GM23338 (cell line): ENCODE results near the gene CNTN5. TPM values are rescaled to one million over a fixed set of nuclear protein-coding genes. Genes with fewer than 3 reads are reported as not detected.

Source experiments
- ATAC-seq: fragments of 200-7000 bp; cut with Tn5 transposase; 3 replicates; pipeline ENCODE4 v1.9.1; 2020
- DNase-seq: peaks from one replicate; pipeline ENCODE4 v3.0.0-alpha.2; 2015; ENCODE audit warnings: low spot score
- H2AFZ ChIP-seq: fragments of 200-600 bp; sonication (generic); 2 replicates; pipeline ENCODE4 v1.8.0; 2016; ENCODE audit warnings: antibody characterized with exemption, mild to moderate bottlenecking, moderate library complexity
- H3F3A ChIP-seq: fragments of 200-600 bp; sonication (generic); replicated peaks from 2 replicates; pipeline ENCODE4 v1.8.0; 2017; ENCODE audit warnings: antibody characterized with exemption, mixed run types, low read depth
- H3K27ac ChIP-seq: fragments of 200-600 bp; sonication (generic); 2 replicates; pipeline ENCODE4 v1.6.1; 2016; ENCODE audit warnings: low read depth
- H3K27me3 ChIP-seq: fragments of 200-600 bp; sonication (generic); 2 replicates; pipeline ENCODE4 v1.8.0; 2016; ENCODE audit warnings: mild to moderate bottlenecking, mixed run types, moderate library complexity; ENCODE audit not compliant: insufficient read depth
- H3K36me3 ChIP-seq: fragments of 200-600 bp; sonication (generic); 2 replicates; pipeline ENCODE4 v1.8.0; 2016; ENCODE audit warnings: mild to moderate bottlenecking; ENCODE audit not compliant: insufficient read depth
- H3K4me1 ChIP-seq: fragments of 200-600 bp; sonication (generic); 2 replicates; pipeline ENCODE4 v1.8.0; 2016; ENCODE audit warnings: mild to moderate bottlenecking, moderate library complexity; ENCODE audit not compliant: insufficient read depth
- H3K4me2 ChIP-seq: fragments of 200-600 bp; sonication (generic); 2 replicates; pipeline ENCODE4 v1.7.1; 2017; ENCODE audit warnings: mixed run types
- H3K4me3 ChIP-seq: fragments of 200-600 bp; sonication (generic); 2 replicates; pipeline ENCODE4 v1.6.1; 2016; ENCODE audit warnings: mixed run types
- H3K79me2 ChIP-seq: fragments of 200-600 bp; sonication (generic); replicated peaks from 2 replicates; pipeline ENCODE4 v1.8.0; 2017; ENCODE audit warnings: mild to moderate bottlenecking; ENCODE audit not compliant: insufficient read depth
- H3K9me2 ChIP-seq: fragments of 200-600 bp; sonication (generic); 2 replicates; pipeline ENCODE4 v1.8.0; 2017; ENCODE audit not compliant: insufficient read depth
- H4K20me1 ChIP-seq: fragments of 200-600 bp; sonication (generic); replicated peaks from 2 replicates; pipeline ENCODE4 v1.8.0; 2017; ENCODE audit warnings: mild to moderate bottlenecking; ENCODE audit not compliant: insufficient read depth
- H3K27ac Mint-ChIP-seq: 2 replicates; pipeline ENCODE4 v1.8.0; 2020; ENCODE audit warnings: inconsistent platforms, mild to moderate bottlenecking, moderate library complexity, mixed read lengths
- H3K27me3 Mint-ChIP-seq: 3 replicates; pipeline ENCODE4 v1.8.0; 2022; ENCODE audit warnings: low read depth, mild to moderate bottlenecking, moderate library complexity, mixed read lengths, inconsistent platforms; ENCODE audit not compliant: insufficient read depth, poor library complexity
- H3K36me3 Mint-ChIP-seq: 3 replicates; pipeline ENCODE4 v1.8.0; 2021; ENCODE audit warnings: low read depth, mild to moderate bottlenecking, inconsistent platforms, moderate library complexity, mixed read lengths
- H3K4me1 Mint-ChIP-seq: 3 replicates; pipeline ENCODE4 v1.8.0; 2020; ENCODE audit warnings: mild to moderate bottlenecking, inconsistent platforms, mixed read lengths
- H3K4me3 Mint-ChIP-seq: 3 replicates; pipeline ENCODE4 v1.8.0; 2021; ENCODE audit warnings: moderate library complexity, mild to moderate bottlenecking, inconsistent platforms, mixed read lengths
- H3K9me3 Mint-ChIP-seq: 3 replicates; pipeline ENCODE4 v1.8.0; 2020; ENCODE audit warnings: moderate library complexity, mild to moderate bottlenecking, inconsistent platforms, mixed read lengths
- CREB1 ChIP-seq: fragments of 250-450 bp; sonication (Bioruptor Pico); IDR thresholded peaks from 2 replicates; pipeline ENCODE4 v1.5.0; 2020; ENCODE audit warnings: low read depth, mild to moderate bottlenecking, moderate library complexity
- CTCF ChIP-seq, 2 experiments: fragments of 200-600 bp in 1 of 2; sonication (generic) in 1 of 2; conservative IDR thresholded peaks; 2 replicates each; pipeline versions ENCODE4 v1.5.1 to v1.6.1; 2016 to 2017; ENCODE audit warnings: antibody characterized with exemption in 2 of 2, low read depth in 2 of 2, mild to moderate bottlenecking in 2 of 2, moderate library complexity in 1 of 2
- EZH2 ChIP-seq: fragments of 200-600 bp; sonication (generic); IDR thresholded peaks from one replicate; pipeline ENCODE4 v1.8.0; 2017; ENCODE audit warnings: antibody characterized with exemption, mild to moderate bottlenecking, low read depth; ENCODE audit not compliant: unreplicated experiment
- EZH2phosphoT487 ChIP-seq: fragments of 200-600 bp; sonication (generic); IDR thresholded peaks from one replicate; pipeline ENCODE4 v1.8.1; 2018; ENCODE audit warnings: antibody characterized with exemption; ENCODE audit not compliant: unreplicated experiment
- NANOG ChIP-seq: IDR thresholded peaks from 2 replicates; pipeline ENCODE4 v1.6.1; 2016; ENCODE audit warnings: antibody characterized with exemption, borderline replicate concordance
- POLR2AphosphoS5 ChIP-seq: IDR thresholded peaks from 2 replicates; pipeline ENCODE4 v1.6.1; 2016; ENCODE audit warnings: antibody characterized with exemption, low read depth
- STAT1 ChIP-seq: IDR thresholded peaks from one replicate; pipeline ENCODE4 v1.6.1; 2016; ENCODE audit warnings: antibody characterized with exemption; ENCODE audit not compliant: unreplicated experiment
- ZNF114 ChIP-seq: fragments of 250-450 bp; sonication (Bioruptor Pico); IDR thresholded peaks from 2 replicates; pipeline ENCODE4 v1.5.0; 2020; ENCODE audit warnings: mild to moderate bottlenecking, moderate library complexity
- ZNF331 ChIP-seq: fragments of 250-450 bp; sonication (Bioruptor Pico); IDR thresholded peaks from 2 replicates; pipeline ENCODE4 v1.5.0; 2020; ENCODE audit warnings: low read depth, mild to moderate bottlenecking, moderate library complexity
- polyA plus RNA-seq: library from polyadenylated mRNA; unstranded; fragments of >200 nt; fragmentation: Nextera tagmentation; extraction: Ambion mirVana; gene quantifications from 2 replicates; pipeline ENCODE4 v1.2.1, GENCODE V29; 2016
- total RNA-seq: library from RNA; depleted of rRNA; stranded (reverse); fragments of >200 nt; shearing (Covaris generic); gene quantifications from 2 replicates; pipeline ENCODE4 v1.2.3, GENCODE V29; 2014
- TF ChIP-seq, protein P1 (sequence below): fragments of 250-450 bp; sonication (Bioruptor Pico); IDR thresholded peaks from 2 replicates; pipeline ENCODE4 v1.5.0; 2020; ENCODE audit warnings: mild to moderate bottlenecking, moderate library complexity
- TF ChIP-seq, protein P2 (sequence below): IDR thresholded peaks from 2 replicates; pipeline ENCODE4 v1.6.1; 2016; ENCODE audit warnings: antibody characterized with exemption
- TF ChIP-seq, protein P3 (sequence below): IDR thresholded peaks from one replicate; pipeline ENCODE4 v1.6.1; 2018; ENCODE audit warnings: antibody characterized with exemption; ENCODE audit not compliant: unreplicated experiment

The CNTN5 gene
- total and polyA plus RNA-seq, 2 experiments from 2014 or later: not detected

DNA sequence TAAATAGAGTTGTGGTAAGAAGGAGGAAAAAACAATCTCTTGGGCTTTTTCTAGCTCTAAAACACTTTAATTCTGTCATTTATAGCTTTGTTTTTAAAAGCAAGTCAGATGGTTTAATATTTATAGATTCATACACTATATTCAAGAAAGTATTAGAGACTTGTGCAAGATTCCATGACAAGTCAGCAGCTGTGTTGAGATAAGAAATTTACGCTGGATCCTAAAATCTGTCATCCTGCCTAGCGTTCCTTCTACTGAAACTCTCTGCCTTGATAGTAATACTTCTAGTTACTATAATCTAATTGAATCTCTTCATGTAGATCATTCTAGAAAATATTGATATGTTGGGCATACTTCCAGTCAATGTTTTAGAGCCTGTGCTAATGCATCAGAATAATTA, 721.8 kb downstream of the CNTN5 start (continued):
- TF ChIP-seq, protein P1, sequence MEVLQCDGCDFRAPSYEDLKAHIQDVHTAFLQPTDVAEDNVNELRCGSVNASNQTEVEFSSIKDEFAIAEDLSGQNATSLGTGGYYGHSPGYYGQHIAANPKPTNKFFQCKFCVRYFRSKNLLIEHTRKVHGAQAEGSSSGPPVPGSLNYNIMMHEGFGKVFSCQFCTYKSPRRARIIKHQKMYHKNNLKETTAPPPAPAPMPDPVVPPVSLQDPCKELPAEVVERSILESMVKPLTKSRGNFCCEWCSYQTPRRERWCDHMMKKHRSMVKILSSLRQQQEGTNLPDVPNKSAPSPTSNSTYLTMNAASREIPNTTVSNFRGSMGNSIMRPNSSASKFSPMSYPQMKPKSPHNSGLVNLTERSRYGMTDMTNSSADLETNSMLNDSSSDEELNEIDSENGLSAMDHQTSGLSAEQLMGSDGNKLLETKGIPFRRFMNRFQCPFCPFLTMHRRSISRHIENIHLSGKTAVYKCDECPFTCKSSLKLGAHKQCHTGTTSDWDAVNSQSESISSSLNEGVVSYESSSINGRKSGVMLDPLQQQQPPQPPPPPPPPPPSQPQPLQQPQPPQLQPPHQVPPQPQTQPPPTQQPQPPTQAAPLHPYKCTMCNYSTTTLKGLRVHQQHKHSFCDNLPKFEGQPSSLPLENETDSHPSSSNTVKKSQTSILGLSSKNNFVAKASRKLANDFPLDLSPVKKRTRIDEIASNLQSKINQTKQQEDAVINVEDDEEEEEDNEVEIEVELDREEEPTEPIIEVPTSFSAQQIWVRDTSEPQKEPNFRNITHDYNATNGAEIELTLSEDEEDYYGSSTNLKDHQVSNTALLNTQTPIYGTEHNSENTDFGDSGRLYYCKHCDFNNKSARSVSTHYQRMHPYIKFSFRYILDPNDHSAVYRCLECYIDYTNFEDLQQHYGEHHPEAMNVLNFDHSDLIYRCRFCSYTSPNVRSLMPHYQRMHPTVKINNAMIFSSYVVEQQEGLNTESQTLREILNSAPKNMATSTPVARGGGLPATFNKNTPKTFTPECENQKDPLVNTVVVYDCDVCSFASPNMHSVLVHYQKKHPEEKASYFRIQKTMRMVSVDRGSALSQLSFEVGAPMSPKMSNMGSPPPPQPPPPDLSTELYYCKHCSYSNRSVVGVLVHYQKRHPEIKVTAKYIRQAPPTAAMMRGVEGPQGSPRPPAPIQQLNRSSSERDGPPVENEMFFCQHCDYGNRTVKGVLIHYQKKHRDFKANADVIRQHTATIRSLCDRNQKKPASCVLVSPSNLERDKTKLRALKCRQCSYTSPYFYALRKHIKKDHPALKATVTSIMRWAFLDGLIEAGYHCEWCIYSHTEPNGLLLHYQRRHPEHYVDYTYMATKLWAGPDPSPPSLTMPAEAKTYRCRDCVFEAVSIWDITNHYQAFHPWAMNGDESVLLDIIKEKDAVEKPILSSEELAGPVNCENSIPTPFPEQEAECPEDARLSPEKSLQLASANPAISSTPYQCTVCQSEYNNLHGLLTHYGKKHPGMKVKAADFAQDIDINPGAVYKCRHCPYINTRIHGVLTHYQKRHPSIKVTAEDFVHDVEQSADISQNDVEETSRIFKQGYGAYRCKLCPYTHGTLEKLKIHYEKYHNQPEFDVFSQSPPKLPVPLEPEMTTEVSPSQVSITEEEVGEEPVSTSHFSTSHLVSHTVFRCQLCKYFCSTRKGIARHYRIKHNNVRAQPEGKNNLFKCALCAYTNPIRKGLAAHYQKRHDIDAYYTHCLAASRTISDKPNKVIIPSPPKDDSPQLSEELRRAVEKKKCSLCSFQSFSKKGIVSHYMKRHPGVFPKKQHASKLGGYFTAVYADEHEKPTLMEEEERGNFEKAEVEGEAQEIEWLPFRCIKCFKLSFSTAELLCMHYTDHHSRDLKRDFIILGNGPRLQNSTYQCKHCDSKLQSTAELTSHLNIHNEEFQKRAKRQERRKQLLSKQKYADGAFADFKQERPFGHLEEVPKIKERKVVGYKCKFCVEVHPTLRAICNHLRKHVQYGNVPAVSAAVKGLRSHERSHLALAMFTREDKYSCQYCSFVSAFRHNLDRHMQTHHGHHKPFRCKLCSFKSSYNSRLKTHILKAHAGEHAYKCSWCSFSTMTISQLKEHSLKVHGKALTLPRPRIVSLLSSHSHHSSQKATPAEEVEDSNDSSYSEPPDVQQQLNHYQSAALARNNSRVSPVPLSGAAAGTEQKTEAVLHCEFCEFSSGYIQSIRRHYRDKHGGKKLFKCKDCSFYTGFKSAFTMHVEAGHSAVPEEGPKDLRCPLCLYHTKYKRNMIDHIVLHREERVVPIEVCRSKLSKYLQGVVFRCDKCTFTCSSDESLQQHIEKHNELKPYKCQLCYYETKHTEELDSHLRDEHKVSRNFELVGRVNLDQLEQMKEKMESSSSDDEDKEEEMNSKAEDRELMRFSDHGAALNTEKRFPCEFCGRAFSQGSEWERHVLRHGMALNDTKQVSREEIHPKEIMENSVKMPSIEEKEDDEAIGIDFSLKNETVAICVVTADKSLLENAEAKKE (CRISPR knock-in tag): no peak

DNA sequence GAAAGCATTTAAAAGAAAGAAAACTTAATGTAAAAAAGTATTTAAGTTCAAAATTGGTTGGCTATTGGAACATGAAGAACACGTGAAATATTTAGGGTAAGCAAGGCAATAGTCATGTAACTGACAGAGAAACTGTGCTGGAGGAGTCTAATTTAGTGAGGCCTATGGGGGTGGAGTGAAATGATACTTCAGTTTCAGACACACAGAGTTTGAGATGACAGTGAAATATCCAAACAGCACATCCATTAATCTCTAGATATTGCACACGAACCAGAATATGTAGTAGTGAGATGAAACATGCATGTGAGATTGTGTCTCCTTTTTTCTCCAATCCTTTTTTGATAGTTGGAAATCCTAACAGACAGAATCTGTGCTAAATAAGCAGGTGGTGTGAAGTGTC, 739.0 kb downstream of the CNTN5 start:
- no peaks in the 10 kb centered on the region for H3K79me2 ChIP-seq
- no peaks in the 10 kb centered on the region for H3K27me3 ChIP-seq
- H3K27ac ChIP-seq: no peak overlapping the region
- Mint-ChIP-seq H3K36me3 (no peaks in the 10 kb centered on the region), H3K27me3 (no peaks in the 10 kb centered on the region), H3K4me3 (no peak overlapping the region), H3K9me3 (no peaks in the 10 kb centered on the region), H3K4me1 (no peaks in the 10 kb centered on the region), H3K27ac (no peak overlapping the region)
- no peak for DNase-seq
- no peak for ATAC-seq
- no peak overlapping the region for H2AFZ ChIP-seq
- no peaks in the 10 kb centered on the region for H4K20me1 ChIP-seq
- H3K4me2 ChIP-seq: no peak overlapping the region
- H3F3A ChIP-seq: no peaks in the 10 kb centered on the region
- H3K36me3 ChIP-seq: no peaks in the 10 kb centered on the region
- no peaks in the 10 kb centered on the region for H3K4me1 ChIP-seq
- H3K9me2 ChIP-seq: no peaks in the 10 kb centered on the region
- no peak overlapping the region for H3K4me3 ChIP-seq
- TF ChIP-seq, protein P2, sequence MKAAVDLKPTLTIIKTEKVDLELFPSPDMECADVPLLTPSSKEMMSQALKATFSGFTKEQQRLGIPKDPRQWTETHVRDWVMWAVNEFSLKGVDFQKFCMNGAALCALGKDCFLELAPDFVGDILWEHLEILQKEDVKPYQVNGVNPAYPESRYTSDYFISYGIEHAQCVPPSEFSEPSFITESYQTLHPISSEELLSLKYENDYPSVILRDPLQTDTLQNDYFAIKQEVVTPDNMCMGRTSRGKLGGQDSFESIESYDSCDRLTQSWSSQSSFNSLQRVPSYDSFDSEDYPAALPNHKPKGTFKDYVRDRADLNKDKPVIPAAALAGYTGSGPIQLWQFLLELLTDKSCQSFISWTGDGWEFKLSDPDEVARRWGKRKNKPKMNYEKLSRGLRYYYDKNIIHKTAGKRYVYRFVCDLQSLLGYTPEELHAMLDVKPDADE: no peak
- no peak for TF ChIP-seq CREB1 (CRISPR knock-in tag)
- no peak for TF ChIP-seq STAT1
- no peak for TF ChIP-seq NANOG
- TF ChIP-seq ZNF114 (CRISPR knock-in tag): no peak
- no peak for TF ChIP-seq ZNF331 (CRISPR knock-in tag)
- no peak for TF ChIP-seq CTCF (conservative IDR thresholded peaks at IDR 0.05; ENCODE audit: low read depth in 2 of 2)
- no peak for TF ChIP-seq EZH2phosphoT487
- no peak for TF ChIP-seq POLR2AphosphoS5
- TF ChIP-seq, protein P3, sequence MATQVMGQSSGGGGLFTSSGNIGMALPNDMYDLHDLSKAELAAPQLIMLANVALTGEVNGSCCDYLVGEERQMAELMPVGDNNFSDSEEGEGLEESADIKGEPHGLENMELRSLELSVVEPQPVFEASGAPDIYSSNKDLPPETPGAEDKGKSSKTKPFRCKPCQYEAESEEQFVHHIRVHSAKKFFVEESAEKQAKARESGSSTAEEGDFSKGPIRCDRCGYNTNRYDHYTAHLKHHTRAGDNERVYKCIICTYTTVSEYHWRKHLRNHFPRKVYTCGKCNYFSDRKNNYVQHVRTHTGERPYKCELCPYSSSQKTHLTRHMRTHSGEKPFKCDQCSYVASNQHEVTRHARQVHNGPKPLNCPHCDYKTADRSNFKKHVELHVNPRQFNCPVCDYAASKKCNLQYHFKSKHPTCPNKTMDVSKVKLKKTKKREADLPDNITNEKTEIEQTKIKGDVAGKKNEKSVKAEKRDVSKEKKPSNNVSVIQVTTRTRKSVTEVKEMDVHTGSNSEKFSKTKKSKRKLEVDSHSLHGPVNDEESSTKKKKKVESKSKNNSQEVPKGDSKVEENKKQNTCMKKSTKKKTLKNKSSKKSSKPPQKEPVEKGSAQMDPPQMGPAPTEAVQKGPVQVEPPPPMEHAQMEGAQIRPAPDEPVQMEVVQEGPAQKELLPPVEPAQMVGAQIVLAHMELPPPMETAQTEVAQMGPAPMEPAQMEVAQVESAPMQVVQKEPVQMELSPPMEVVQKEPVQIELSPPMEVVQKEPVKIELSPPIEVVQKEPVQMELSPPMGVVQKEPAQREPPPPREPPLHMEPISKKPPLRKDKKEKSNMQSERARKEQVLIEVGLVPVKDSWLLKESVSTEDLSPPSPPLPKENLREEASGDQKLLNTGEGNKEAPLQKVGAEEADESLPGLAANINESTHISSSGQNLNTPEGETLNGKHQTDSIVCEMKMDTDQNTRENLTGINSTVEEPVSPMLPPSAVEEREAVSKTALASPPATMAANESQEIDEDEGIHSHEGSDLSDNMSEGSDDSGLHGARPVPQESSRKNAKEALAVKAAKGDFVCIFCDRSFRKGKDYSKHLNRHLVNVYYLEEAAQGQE: no peak
- TF ChIP-seq EZH2: no peak
